ENCODE results near the gene KIRREL3.

The KIRREL3 gene

GRCh38 chr11:126891556-126892217 is 108.9 kb downstream of the KIRREL3 start:
- H3K9me3 ChIP-seq (ENCODE audit: low read depth, low read length): no peaks in the 10 kb centered on the region
- H3K27ac ChIP-seq: no peak overlapping the region
- no peak overlapping the region for H3K9ac ChIP-seq (ENCODE audit: insufficient read length)
- TF ChIP-seq EZH2 (IDR thresholded peaks at IDR 0.05): no peak
- no peak overlapping the region for H3K4me3 ChIP-seq
- no peaks in the 10 kb centered on the region for H3K36me3 ChIP-seq (ENCODE audit: insufficient read depth, low read length)
- DNase-seq (ENCODE audit: low read depth, low spot score): no peak

DNA sequence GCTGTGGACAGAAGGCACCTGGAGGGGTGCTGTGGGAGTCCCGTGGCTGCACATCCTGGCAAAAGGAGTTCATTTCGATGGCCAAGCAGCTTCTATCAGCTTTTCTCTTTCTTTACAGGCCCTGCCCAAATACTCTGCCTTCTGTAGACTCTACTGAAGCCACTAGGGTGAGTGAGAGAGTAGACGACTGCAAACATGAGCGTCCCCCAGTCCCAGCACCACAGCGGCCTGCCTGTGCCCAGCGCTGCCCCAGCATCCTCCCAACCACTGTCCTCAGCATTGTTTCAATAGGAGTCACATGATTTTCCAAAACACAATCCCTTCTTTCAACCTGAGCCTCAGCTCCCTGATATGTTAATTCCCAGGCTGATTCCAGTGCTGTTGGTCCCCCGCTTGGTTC is 110.0 kb downstream of the KIRREL3 start:
- H3K9ac ChIP-seq (ENCODE audit: insufficient read length): no peak overlapping the region
- H3K4me3 ChIP-seq: no peak overlapping the region
- no peaks in the 10 kb centered on the region for H3K9me3 ChIP-seq (ENCODE audit: low read depth, low read length)
- no peak overlapping the region for H3K27ac ChIP-seq
- DNase-seq (ENCODE audit: low read depth, low spot score): no peak
- no peaks in the 10 kb centered on the region for H3K36me3 ChIP-seq (ENCODE audit: insufficient read depth, low read length)
- TF ChIP-seq POLR2AphosphoS5 (IDR thresholded peaks at IDR 0.05; ENCODE audit: borderline replicate concordance, low read depth, low read length) (no peak), EZH2 (IDR thresholded peaks at IDR 0.05) (no peak), FOXP2 (optimal IDR thresholded peaks at IDR 0.05; ENCODE audit: control extremely low read depth, extremely low read length, insufficient read depth) (no peak)

GRCh38 chr11:126888115-126888712 is 112.4 kb downstream of the KIRREL3 start:
- DNase-seq (ENCODE audit: low read depth, low spot score): no peak
- no peak overlapping the region for H3K27ac ChIP-seq
- H3K4me3 ChIP-seq: no peak overlapping the region
- H3K9me3 ChIP-seq (ENCODE audit: low read depth, low read length): no peaks in the 10 kb centered on the region
- no peaks in the 10 kb centered on the region for H3K36me3 ChIP-seq (ENCODE audit: insufficient read depth, low read length)
- TF ChIP-seq EZH2 (IDR thresholded peaks at IDR 0.05) (no peak), FOXP2 (optimal IDR thresholded peaks at IDR 0.05; ENCODE audit: control extremely low read depth, extremely low read length, insufficient read depth) (no peak), POLR2AphosphoS5 (IDR thresholded peaks at IDR 0.05; ENCODE audit: borderline replicate concordance, low read depth, low read length) (no peak)
- H3K9ac ChIP-seq (ENCODE audit: insufficient read length): no peak overlapping the region

GRCh38 chr11:126886636-126887035 is 113.9 kb downstream of the KIRREL3 start:
- H3K9me3 ChIP-seq (ENCODE audit: low read depth, low read length): no peaks in the 10 kb centered on the region
- TF ChIP-seq EZH2 (IDR thresholded peaks at IDR 0.05) (no peak), FOXP2 (optimal IDR thresholded peaks at IDR 0.05; ENCODE audit: control extremely low read depth, extremely low read length, insufficient read depth) (no peak), POLR2AphosphoS5 (IDR thresholded peaks at IDR 0.05; ENCODE audit: borderline replicate concordance, low read depth, low read length) (no peak)
- no peak overlapping the region for H3K27ac ChIP-seq
- no peaks in the 10 kb centered on the region for H3K36me3 ChIP-seq (ENCODE audit: insufficient read depth, low read length)
- H3K9ac ChIP-seq (ENCODE audit: insufficient read length): no peak overlapping the region
- DNase-seq (ENCODE audit: low read depth, low spot score): no peak
- H3K4me3 ChIP-seq: no peak overlapping the region

DNA sequence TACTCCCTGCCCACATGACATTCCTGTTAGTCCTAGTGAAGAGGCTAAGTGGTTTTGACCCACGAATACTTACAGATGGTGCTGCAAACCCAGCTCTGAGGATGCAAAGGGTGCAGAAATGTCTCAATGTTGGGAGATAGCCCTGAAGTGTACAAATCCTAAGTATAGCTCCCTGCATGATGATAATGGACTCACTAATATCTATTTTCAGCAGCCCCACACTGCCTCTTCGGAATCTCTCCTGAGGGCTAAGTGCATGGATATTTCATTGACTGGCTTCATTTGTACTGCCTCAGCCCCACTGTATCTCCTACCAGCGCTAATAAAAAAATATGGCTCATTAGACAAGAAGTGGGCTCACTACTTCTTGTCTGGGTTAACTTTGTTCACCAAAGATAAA is 114.5 kb downstream of the KIRREL3 start:
- DNase-seq (ENCODE audit: low read depth, low spot score): no peak
- H3K4me3 ChIP-seq: no peak overlapping the region
- H3K27ac ChIP-seq: no peak overlapping the region
- H3K9ac ChIP-seq (ENCODE audit: insufficient read length): no peak overlapping the region
- TF ChIP-seq EZH2 (IDR thresholded peaks at IDR 0.05): no peak
- TF ChIP-seq FOXP2 (optimal IDR thresholded peaks at IDR 0.05; ENCODE audit: control extremely low read depth, extremely low read length, insufficient read depth): no peak
- no peak for TF ChIP-seq POLR2AphosphoS5 (IDR thresholded peaks at IDR 0.05; ENCODE audit: borderline replicate concordance, low read depth, low read length)
- no peaks in the 10 kb centered on the region for H3K36me3 ChIP-seq (ENCODE audit: insufficient read depth, low read length)
- H3K9me3 ChIP-seq (ENCODE audit: low read depth, low read length): no peaks in the 10 kb centered on the region

- Histone ChIP-seq H3K4me3 (no peak overlapping the region), H3K36me3 (ENCODE audit: insufficient read depth, low read length) (no peaks in the 10 kb centered on the region), H3K9me3 (ENCODE audit: low read depth, low read length) (no peaks in the 10 kb centered on the region), H3K27ac (no peak overlapping the region), H3K9ac (ENCODE audit: insufficient read length) (no peak overlapping the region)
- TF ChIP-seq EZH2 (IDR thresholded peaks at IDR 0.05): no peak
- no peak for TF ChIP-seq POLR2AphosphoS5 (IDR thresholded peaks at IDR 0.05; ENCODE audit: borderline replicate concordance, low read depth, low read length)
- no peak for TF ChIP-seq FOXP2 (optimal IDR thresholded peaks at IDR 0.05; ENCODE audit: control extremely low read depth, extremely low read length, insufficient read depth)
- no peak for DNase-seq (ENCODE audit: low read depth, low spot score)
Measured at GRCh38 chr11:126884594-126884993, 116.0 kb downstream of the KIRREL3 start.

DNA sequence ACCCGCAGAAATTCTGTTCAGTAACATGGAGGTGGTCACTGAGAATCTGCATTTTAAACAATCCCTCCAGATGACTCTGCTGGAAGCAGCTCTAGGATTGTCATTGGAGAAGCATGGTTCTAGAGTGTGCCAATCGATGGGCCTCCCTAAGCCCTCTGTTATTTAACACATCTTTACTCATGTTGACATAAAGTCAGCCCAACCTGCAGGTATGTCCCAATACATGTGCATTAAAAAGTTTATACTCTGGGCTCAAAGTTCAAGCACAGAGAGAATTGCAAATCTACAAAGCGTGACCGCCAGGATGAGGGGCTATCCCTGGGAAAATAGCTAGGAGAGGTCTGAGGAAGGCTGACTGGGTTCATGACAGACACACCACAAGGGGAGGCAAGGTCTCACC is 116.4 kb downstream of the KIRREL3 start:
- H3K36me3 ChIP-seq (ENCODE audit: insufficient read depth, low read length): no peaks in the 10 kb centered on the region
- H3K27ac ChIP-seq: no peak overlapping the region
- no peak for DNase-seq (ENCODE audit: low read depth, low spot score)
- H3K9me3 ChIP-seq (ENCODE audit: low read depth, low read length): no peaks in the 10 kb centered on the region
- no peak overlapping the region for H3K4me3 ChIP-seq
- TF ChIP-seq FOXP2 (optimal IDR thresholded peaks at IDR 0.05; ENCODE audit: control extremely low read depth, extremely low read length, insufficient read depth) (no peak), POLR2AphosphoS5 (IDR thresholded peaks at IDR 0.05; ENCODE audit: borderline replicate concordance, low read depth, low read length) (no peak), EZH2 (IDR thresholded peaks at IDR 0.05) (no peak)
- no peak overlapping the region for H3K9ac ChIP-seq (ENCODE audit: insufficient read length)

DNA sequence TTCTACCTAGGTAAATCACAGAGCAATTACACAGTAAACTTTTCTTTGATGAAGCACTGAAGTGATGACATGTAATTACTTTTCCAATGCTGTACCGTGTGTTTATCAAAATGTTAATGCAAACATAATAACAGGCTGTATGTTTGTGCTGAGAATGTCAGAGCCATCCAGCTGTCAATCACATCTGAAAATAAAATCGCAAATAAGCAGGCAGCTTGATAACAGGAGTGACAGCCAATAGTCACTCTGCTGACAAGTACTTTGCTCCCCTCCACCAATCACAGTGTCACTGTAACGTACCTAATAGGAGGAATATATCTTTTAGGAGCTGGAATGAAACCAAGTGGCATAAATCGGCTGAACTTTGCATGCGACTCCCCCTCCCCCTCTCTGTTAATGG is 119.7 kb downstream of the KIRREL3 start:
- TF ChIP-seq EZH2 (IDR thresholded peaks at IDR 0.05) (no peak), FOXP2 (optimal IDR thresholded peaks at IDR 0.05; ENCODE audit: control extremely low read depth, extremely low read length, insufficient read depth) (no peak), POLR2AphosphoS5 (IDR thresholded peaks at IDR 0.05; ENCODE audit: borderline replicate concordance, low read depth, low read length) (no peak)
- H3K36me3 ChIP-seq (ENCODE audit: insufficient read depth, low read length): no peaks in the 10 kb centered on the region
- no peak overlapping the region for H3K4me3 ChIP-seq
- no peaks in the 10 kb centered on the region for H3K9me3 ChIP-seq (ENCODE audit: low read depth, low read length)
- no peak overlapping the region for H3K27ac ChIP-seq
- no peak for DNase-seq (ENCODE audit: low read depth, low spot score)
- no peak overlapping the region for H3K9ac ChIP-seq (ENCODE audit: insufficient read length)

- no peak for TF ChIP-seq POLR2AphosphoS5 (IDR thresholded peaks at IDR 0.05; ENCODE audit: borderline replicate concordance, low read depth, low read length)
- no peak for TF ChIP-seq FOXP2 (optimal IDR thresholded peaks at IDR 0.05; ENCODE audit: control extremely low read depth, extremely low read length, insufficient read depth)
- TF ChIP-seq EZH2 (IDR thresholded peaks at IDR 0.05): no peak
- H3K27ac ChIP-seq: no peak overlapping the region
- no peaks in the 10 kb centered on the region for H3K9me3 ChIP-seq (ENCODE audit: low read depth, low read length)
- no peak for DNase-seq (ENCODE audit: low read depth, low spot score)
- H3K36me3 ChIP-seq (ENCODE audit: insufficient read depth, low read length): no peaks in the 10 kb centered on the region
- H3K9ac ChIP-seq (ENCODE audit: insufficient read length): no peak overlapping the region
- H3K4me3 ChIP-seq: no peak overlapping the region
Measured at GRCh38 chr11:126879516-126879915, 121.1 kb downstream of the KIRREL3 start.

Measured in SK-N-MC (cell line).